IPS-NIHi11 (cell line): Measurements from ENCODE around the gene RHOV.
A peak's percentile ranks its signal among the peaks of the same experiment; 100 is the strongest.
"Not testable (repeated sequence)": the region's sequence is repeated elsewhere in the genome, so short reads cannot be mapped to it uniquely, and the experiment has no call there.

Source experiments
- DNase-seq: peaks from one replicate; pipeline ENCODE4 v3.0.0; 2012; ENCODE audit warnings: mixed read lengths, low spot score

Gene RHOV

DNA sequence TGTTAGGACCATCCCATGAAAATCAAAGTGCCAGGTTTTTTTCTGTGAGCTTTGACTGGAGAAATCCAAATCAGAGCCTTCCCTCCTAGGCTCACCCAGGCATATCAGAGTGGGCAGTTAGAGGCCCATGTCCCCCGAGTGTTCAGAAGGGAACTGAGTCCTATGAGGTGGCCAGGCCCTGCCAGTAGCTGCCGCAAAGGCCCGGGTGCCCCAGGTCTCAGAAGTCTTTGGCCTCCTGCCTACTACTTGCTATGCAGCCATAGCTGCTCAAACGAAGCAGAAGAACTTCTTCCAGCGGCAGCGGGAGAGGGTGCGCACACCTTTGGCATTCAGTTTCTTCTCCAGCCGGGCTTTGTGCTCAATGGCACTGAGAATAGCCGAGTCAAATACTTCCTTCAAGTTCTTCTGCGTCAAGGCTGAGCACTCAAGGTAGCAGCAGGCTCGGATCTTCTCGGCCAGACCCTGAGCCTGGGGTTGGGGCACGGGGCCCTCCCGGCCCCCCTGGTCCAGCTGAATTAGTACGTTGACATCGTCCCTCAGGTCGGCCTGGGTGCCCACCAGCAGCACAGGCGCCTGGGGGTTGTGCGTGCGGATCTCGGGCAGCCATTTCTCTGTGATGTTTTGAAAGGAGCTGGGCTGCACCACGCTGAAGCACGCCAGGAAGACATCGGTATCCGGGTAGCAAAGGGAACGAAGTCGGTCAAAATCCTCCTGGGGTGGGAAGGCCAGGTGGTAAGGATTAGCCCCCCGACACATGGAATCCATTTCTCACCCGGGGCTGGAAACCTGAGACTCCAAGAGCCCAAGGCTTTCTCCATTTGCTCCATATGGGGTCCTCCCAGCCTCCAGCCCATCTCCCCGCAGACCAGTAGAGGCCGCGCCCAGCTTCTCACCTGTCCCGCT is 992 bp downstream of the RHOV start:
- no peak for DNase-seq

DNA sequence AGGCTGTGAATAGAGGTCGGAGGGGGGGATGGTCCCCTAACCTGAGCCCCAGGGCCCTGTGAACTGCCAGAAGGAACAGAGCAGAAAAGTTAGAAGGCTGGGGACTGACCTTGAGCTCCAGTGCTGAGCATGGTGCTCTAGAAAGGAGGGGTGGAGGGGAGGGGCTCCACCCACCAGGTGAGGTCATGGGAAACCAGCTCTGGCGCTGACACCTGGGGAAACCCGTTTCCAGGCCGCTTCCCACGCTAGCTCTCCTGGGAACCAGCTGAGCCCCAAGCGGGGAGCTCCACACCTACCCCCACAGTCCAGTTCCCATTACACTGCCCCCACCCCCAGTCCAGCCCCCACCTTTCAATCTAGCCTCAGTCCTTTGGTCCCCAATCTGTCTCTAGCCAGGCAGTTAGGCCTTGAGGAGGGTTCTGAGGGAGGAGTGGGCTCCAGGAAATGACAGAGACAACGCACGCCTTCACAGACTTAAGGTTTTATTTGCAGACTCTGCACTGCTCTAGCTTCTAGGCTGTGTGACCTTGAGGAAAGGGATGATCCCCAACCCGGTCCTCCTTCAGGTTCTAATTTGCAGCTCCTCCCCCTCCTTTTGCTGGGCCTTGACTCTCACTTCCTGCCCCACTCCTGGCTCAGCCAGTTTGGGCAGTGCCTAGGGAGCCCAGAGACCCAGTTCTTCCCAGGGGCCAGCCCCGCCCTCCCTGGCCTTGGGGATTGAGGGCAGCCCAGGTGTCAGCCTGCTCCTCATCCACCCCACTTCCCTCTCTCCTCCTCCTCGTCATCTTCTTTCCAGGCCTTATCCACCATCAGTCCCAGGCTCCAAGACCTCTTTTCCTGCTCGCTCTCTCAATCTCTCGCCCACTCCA is 2.1 kb downstream of the RHOV start:
- peak; percentile 74 for DNase-seq

DNA sequence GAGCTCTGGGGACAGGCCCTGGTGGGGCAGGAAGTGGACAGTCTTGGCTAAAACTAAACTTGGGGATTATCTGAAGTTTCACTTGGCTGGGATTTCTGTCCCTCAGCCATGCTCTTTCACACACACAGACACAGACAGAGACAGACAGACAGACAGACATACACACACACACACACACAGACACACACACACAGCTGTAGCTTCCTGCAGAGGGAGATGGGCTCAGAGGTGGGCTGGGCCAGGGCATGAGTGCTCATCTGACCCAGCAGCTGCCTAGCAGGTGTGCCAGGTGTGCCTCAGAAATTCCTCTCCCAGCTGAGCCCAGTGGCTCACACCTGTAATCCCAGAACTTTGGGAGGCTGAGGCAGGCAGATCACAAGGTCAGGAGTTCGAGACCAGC is 3.3 kb downstream of the RHOV start:
- DNase-seq, result no peak

DNA sequence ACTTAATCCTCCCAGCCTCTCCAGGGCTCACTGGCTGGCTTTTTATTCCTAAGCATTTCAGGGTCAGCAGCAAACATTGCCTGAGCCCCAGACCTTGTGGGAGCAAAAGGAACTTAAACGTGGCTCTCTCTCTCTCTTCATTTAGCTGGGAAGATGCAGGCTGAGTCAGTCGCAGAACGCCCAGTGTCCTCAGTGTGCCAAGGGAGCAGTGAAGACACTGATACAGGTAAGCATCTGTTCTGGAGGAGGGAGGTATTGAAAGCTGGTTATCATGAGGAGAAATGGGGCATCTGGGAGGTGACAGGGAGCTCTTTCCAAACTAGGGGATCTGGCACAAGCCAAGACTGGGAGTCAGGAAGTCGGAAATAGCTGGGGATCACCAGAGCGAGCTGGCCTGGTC is 4.3 kb downstream of the RHOV start:
- DNase-seq, result no peak

DNA sequence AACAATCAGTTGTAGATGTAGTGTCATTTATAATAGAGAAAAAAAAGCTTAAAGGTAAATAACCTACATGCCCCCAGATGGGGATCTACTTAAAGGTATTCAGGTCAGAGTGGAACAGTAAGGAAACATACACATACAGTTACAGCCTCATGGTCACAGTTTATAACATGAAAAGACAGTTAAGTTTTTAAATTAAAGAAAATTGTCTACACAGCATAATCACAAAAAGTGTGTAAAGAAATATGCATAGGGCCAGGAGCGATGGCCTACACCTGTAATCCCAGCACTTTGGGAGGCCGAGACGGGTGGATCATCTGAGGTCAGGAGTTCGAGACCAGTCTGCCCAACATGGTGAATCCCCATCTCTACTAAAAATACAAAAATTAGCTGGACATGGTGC is 6.8 kb downstream of the RHOV start:
- DNase-seq, result no peak

DNA sequence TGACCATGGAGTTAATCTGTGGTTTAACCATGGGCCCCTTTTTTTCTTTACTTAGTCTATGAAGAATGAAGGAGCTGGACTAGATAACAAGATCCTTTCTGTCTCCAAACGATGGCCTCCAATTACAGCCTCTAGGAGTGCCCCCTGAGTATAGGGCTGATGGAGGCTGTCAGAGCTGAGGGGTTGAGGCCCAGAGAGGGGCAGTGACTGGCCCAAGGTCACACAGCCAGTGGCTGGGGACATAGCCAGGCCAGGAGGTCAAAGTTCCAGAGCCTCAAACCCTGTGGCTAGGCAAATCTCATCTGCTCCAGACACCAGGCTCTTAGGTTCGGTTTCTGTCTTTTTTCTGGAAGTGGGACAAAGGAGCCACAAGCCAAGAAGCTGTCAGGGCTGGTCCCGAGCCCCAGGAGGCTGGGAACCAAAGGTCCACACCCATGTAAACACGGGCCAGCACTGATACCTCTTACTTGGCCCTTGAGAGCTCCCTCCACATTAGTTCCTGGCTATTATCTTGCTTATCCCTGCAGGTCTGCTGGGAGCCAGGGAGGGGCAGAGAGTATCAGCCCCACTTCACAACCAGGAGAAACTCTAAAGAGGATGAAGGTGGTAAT is 10.3 kb downstream of the RHOV start:
- DNase-seq, result no peak

DNA sequence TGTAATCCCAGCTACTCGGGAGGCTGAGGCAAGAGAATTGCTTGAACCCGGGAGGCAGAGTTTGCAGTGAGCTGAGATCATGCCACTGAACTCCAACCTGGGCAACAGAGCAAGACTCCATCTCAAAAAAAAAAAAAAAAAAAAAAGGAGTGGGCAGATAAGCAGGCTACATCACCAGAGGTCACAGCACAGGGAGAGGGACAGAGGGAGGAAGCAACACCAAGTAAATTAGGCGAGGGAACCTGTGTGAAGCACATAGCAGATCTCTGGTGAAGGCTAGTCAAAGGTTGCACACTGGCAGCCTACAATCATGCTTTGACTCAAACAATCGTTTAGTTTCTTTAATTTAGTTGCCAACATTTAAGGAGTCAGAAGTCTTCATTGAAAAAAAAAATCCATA is 12.9 kb downstream of the RHOV start:
- DNase-seq, result not testable (repeated sequence)

DNA sequence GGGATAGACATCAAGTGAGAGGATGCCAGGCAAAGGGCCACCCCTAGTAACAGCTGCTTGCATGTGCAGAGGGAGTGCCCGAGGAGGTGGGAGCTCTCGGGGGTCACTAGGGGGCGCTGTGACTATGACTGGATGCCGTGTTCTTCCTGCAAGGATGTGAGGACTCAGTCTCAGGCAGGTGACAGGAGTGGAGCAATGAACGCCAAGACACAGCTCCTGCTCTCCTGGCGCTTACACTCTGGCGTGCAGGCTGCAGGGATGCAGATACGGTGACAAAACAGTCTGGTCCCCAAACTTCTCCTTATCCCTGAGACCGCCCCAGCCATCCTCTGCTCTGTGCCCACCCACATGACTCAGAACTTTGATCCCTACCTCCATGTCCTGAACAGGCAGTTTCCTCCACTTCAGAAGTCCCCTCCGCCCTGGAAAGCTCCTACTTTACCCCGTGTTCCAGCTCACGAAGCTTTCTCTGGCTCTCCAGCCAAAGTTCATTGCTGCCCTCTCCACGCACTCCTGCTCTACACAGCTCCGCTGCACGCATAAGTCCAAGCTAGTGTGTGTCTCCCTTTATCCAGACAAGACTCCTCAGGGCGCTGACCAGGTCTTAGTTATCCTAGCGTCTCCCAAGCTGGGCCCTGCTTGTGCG is 14.7 kb downstream of the RHOV start:
- DNase-seq, result peak; percentile 91

DNA sequence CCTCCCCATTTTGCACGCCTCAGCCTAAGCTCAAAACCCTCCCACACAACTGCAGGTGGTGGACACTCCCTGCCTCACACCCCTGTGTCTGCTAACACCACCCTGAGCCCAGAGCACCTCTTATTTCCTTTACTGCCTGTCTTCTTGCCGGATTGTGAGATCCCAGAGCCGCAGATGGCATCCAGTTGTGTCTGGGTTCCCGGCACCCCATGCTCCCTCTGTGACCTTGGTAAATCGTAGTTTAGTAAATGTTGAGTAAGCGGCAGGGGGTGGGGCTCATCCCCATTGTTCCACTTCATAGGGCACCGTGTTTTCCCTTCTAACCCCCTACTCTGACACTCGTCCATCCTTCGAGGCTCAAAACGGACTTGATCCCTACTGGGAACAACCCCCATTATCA is 15.3 kb downstream of the RHOV start:
- DNase-seq, result no peak

DNA sequence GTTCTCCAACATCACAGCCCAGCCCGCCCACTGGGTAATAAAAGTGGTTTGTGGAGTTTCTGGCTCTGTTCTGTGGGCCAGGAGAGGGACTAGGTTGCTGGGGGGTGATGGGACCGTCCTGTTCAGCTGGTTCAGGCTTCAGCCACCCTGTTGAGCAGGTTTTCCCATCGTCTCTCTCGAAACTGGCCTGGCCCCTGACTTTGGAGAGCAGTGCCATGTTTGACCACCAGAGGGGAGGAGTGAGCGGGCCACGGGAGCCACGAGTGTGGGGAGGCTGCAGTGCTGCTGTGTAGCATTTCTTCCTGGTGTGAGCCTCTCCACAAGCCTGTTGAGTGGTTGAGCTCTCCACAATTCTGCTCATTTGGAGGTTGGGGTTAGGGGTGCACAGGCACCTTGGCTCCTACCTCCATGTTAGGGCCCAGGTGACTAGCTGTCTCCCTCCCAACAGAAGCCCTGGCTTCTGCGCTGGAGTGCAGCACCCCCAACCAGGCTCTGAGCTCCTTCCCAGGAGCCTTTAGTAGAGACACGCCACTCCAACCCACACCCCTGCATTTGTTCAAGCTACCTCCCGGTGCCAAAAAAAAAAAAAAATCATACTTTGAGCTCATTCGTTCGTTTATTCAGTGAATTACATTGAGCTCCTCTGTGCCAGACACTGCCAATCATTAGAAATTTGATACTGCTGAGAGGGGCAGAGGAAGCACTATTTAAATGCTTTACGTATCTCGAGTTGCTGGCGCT is 16.3 kb downstream of the RHOV start:
- peak; percentile 92 for DNase-seq

DNA sequence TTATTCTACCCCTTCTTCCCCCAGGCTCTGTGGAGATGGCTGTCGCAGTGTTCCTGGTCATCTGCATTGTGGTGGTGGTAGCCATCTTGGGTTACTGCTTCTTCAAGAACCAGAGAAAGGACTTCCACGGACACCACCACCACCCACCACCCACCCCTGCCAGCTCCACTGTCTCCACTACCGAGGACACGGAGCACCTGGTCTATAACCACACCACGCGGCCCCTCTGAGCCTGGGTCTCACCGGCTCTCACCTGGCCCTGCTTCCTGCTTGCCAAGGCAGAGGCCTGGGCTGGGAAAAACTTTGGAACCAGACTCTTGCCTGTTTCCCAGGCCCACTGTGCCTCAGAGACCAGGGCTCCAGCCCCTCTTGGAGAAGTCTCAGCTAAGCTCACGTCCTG is 17.3 kb downstream of the RHOV start:
- no peak for DNase-seq

DNA sequence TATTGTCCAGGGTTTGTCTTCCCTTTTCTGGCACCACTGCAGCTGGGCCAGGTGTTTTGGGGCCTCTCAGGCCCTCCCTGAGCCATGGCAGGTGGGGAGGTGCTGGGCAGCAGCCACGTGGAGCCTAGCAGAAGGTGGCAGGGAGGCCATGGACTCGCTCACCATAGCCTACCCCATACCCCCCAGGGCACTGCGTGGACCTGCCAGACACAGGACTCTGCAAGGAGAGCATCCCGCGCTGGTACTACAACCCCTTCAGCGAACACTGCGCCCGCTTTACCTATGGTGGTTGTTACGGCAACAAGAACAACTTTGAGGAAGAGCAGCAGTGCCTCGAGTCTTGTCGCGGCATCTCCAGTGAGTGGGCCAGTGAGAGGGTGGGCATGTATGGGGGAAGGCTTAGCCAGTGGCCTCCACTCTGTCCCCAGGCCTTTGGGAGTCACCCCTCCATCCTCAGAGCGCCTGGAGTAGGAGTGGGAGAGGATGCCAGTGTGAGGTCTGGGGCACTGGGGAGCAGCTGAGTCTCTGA is 18.3 kb downstream of the RHOV start:
- no peak for DNase-seq

DNA sequence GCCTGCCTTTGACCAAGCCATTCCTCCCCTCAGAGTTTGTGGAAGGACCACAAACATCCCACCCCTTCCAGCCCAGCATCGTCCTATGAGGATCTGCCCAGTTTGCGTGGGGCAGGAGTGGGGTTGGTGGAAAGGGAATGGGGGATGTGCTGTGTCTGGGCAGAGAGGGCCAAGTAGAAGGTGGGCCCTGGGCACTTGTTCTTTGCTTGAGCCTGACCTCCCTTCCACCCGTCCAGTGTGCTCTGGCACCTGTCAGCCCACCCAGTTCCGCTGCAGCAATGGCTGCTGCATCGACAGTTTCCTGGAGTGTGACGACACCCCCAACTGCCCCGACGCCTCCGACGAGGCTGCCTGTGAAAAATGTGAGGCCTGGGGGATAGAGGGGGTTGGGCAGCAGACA is 19.9 kb downstream of the RHOV start:
- no peak for DNase-seq

DNA sequence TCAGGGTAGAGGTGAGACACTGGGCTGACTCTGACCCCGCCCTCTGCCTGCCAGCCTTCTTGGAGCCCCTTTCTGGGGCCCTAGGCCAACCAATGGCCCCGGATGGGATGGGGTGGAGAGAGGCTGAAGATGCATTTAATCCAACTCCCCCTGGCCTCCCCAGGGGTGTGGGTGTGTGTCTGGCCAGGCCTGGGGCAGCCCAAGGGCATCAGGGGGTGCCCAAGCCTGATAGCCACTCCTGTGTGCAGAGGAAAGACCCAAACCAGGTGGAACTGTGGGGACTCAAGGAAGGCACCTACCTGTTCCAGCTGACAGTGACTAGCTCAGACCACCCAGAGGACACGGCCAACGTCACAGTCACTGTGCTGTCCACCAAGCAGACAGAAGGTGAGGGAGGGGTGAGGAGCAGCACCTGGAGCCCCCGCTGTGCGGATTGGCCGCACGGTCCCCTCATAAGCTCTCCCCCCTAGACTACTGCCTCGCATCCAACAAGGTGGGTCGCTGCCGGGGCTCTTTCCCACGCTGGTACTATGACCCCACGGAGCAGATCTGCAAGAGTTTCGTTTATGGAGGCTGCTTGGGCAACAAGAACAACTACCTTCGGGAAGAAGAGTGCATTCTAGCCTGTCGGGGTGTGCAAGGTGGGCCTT is 20.7 kb downstream of the RHOV start:
- no peak for DNase-seq

DNA sequence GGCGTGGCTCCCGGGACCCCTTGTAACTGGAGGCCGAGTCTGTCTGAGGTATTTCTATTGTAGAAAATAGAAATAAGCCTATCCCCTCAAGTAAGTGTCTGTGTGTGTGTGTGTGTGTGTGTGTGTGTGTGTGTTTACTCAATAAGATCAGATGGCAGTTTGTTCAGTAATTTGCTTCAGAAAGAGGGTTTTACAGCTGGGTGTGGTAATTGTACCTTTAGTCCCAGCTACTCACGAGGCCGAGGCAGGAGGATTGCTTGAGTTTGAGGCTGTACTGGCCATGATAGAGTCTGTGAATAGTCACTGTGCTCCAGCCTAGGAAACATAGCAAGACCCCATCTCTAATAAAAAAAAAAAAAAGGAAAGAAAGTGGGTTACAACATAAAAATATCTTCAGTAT is 21.5 kb downstream of the RHOV start:
- no peak for DNase-seq

DNA sequence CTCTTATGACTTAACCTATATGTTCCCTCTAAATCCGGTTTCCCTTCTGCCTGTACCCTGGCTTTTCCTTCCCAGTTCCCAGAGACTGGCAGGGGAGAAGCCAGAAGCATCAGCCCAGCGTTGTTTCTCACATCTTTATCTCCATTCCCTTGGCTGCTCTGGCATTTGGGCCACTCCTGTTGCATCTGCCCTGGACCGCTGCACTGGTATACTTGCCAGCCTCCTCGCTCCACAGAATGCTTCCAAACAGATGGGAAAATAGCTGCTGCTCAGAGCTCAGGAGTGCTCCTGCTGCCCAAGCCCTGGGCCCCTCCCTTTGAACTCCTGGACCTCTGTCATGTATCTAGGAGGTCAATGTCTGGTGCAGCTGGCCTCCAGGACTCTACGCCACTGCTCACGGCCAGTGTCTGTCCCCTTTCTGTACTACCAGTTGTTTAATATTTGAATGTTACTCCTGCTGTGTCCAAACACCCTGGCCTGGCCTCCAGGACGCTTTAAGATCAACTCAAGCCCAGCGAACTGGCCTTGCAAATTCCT is 23.4 kb downstream of the RHOV start:
- DNase-seq, result no peak

DNA sequence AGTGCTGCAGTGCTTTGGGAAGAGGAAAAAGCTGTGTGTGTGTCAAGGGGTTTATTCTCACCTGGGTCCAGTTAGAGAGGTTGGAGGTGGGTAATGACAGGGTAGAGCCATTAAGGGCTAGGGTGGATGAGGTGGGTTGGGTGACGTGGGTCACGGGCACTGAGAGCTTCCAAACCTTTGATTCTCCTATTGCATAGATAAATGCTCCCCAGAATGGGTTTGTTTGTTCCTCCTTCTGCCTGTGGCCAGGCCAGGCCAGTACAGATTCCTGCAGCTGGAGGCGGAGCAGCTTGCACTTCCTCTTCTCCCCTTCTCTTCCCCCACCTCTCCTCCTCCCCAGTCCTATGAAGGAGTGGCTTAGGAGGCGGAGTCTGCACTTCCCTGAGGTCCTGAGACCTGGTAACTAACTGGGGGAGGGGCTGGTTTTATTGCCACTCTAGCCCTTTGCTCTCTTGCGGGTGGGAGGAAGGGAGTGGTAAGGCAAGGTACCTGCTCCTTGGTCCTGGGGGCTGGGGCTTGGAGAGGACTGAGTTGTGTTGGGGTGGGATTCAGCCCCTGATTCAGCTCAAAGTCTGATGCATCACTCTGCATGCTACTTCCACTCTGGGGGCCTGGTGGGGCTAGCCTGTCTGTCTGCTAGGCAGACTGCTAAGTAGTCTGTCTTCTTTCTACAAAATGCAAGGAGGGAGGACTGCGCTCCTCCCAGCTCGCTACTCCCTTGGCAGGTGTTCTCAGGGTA is 26.6 kb downstream of the RHOV start:
- DNase-seq, result peak; percentile 62

DNA sequence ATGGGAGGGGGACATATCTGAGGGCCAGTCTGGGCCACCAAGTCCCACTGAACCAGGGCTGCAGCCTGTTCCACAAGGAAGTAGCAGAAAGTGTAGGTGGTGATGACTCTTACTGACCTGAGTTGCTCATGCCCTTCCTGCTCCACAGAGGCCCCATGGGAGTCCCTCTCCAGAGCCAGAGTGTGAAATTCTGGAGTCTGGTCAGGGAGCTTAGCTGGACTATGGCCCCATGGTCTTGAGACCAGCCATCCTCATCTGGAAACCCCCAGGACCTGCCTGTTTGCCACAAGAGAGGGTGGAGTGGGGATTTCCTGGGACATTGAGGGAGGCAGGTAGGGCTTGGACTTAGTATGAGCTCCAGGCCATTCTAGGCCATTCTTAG is 27.2 kb downstream of the RHOV start:
- DNase-seq, result no peak

DNA sequence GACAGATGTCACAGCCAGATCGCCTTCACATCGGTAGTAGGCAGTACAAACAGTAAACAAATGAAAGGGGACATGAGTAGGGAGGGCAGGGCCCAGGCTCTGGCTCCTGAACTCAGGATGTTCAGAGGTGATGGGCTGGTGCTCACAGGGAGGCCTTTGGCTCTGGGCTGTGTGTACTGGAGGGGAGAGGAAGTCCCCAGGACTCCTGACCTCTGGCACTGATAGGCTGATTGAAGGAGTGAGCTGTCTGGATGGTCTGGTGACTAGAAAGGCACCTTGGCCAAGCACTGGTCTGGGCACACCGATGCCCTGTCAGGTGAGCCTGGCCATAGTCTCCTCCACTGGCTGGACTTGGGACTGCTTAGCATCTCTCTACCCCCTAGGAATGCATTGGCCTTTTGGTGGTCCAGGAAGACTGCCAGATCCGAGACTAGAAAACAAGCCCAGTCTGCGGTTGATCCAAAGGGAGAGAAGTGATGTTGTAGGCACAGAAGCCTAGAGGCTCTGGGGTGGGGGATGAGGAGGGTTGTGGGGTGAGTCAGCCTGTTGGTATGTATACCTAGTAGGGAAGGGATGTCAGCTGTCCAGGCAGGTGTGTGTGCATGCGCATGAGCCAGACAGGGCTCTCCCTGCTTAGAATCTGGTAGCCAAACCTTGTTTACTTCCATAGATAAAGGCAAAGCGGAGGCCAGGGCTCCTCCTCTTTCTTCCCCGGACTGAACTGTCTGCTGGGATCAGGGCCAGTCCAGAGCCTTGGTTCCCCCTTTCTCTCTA is 28.3 kb downstream of the RHOV start:
- peak; percentile 50 for DNase-seq
